Activated T-helper 1 cell treated with anti-CD3 and anti-CD28 coated beads, Interleukin-2, amount 50 U/mL, for 16 hours (primary cell): ENCODE data around the gene TBX20.
"Not testable (repeated sequence)": the region's sequence is repeated elsewhere in the genome, so short reads cannot be mapped to it uniquely, and the experiment has no call there.

Experiments
- DNase-seq, 2 donors: peaks; one replicate each; pipeline ENCODE4 v3.0.0-alpha.2; 2020; ENCODE audit warnings: low read depth in 1 of 2, low spot score in 1 of 2

The TBX20 gene

GRCh38 chr7:35228496-35229051 lies 25.3 kb downstream of the TBX20 start:
- not testable (repeated sequence) for DNase-seq

- DNase-seq, result not testable (repeated sequence)
Measured at GRCh38 chr7:35227438-35227837, 26.5 kb downstream of the TBX20 start.

- DNase-seq, result not testable (repeated sequence)
Measured at GRCh38 chr7:35222445-35222844, 31.5 kb downstream of the TBX20 start.

GRCh38 chr7:35220176-35220575 lies 33.7 kb downstream of the TBX20 start:
- DNase-seq, result not testable (repeated sequence)

- not testable (repeated sequence) for DNase-seq
Measured at GRCh38 chr7:35216033-35216432, 37.9 kb downstream of the TBX20 start.

GRCh38 chr7:35215063-35215462 lies 38.8 kb downstream of the TBX20 start:
- DNase-seq, result not testable (repeated sequence)

GRCh38 chr7:35206924-35207323 lies 47.0 kb downstream of the TBX20 start:
- DNase-seq, result not testable (repeated sequence)

GRCh38 chr7:35204850-35205249 lies 49.0 kb downstream of the TBX20 start:
- DNase-seq, result not testable (repeated sequence)

GRCh38 chr7:35204031-35204430 lies 49.9 kb downstream of the TBX20 start:
- DNase-seq, result not testable (repeated sequence)

GRCh38 chr7:35202353-35202752 lies 51.5 kb downstream of the TBX20 start:
- not testable (repeated sequence) for DNase-seq

- DNase-seq, result not testable (repeated sequence)
Measured at GRCh38 chr7:35200170-35200569, 53.7 kb downstream of the TBX20 start.

- DNase-seq, result not testable (repeated sequence)
Measured at GRCh38 chr7:35198370-35199140, 55.3 kb downstream of the TBX20 start.

- DNase-seq, result not testable (repeated sequence)
Measured at GRCh38 chr7:35191571-35191970, 62.3 kb downstream of the TBX20 start.

- not testable (repeated sequence) for DNase-seq
Measured at GRCh38 chr7:35190146-35190773, 63.6 kb downstream of the TBX20 start.

GRCh38 chr7:35186751-35187150 lies 67.1 kb downstream of the TBX20 start:
- not testable (repeated sequence) for DNase-seq

GRCh38 chr7:35185908-35186731 lies 67.8 kb downstream of the TBX20 start:
- DNase-seq, result no peak

GRCh38 chr7:35185578-35185907 lies 68.4 kb downstream of the TBX20 start:
- DNase-seq, result not testable (repeated sequence)

- not testable (repeated sequence) for DNase-seq
Measured at GRCh38 chr7:35184961-35185360, 68.9 kb downstream of the TBX20 start.

GRCh38 chr7:35183873-35184503 lies 69.9 kb downstream of the TBX20 start:
- DNase-seq, result not testable (repeated sequence)

- DNase-seq, result not testable (repeated sequence)
Measured at GRCh38 chr7:35180665-35181064, 73.2 kb downstream of the TBX20 start.

GRCh38 chr7:35173176-35173575 lies 80.7 kb downstream of the TBX20 start:
- not testable (repeated sequence) for DNase-seq
